IPS-11a (cell line): ENCODE data around the gene LRRC75B.
"Not testable (repeated sequence)": the region's sequence is repeated elsewhere in the genome, so short reads cannot be mapped to it uniquely, and the experiment has no call there.

Experiments used
- H3K4me3 ChIP-seq: one replicate; pipeline ENCODE4 v1.5.1; 2013; ENCODE audit warnings: low read depth, low read length, control low read depth

Gene LRRC75B

DNA sequence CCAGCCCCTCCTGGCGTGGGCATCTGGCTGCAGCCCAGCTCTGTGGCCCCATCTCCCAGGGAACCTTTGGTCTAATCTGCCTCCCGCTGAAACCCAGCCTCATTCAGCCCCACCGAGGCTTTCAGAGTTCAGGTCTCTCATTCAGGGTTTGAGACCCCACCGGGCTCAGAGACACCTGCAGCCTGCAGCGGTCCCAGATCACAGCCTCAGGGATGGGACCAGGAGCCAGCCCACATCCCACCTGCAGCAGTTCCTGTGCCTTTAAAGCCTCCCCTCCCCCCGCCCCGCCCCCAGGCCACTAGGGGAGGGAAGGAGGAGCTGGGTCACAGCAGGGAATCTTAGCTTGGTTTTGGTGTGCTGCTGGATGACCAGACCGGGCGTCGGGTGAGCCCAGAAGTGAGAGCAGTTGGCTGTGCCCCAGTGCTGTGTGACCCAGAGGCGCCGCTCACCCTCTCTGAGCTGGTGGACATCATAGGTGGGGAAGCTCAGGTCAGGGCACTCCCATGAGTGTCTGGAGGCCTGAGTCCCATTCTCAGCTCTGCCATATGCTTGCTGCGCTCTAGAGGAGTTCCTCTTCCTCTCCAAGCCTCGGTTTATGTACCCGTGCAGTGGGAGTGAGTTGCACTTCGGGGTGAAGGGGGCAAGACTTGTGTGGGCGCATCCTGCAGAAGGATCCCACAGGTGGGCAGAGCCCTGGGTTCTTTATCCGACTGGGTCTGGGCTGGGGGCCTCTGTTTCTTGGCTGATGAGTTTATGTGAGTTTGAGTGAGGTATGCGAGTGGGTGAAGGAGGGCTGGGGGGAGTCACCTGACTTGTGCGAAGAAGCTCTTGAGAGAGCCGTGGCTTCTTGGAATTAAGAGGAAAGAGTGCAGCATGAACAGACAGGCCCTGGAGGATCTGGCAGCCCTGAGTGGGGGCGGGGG lies 10.2 kb upstream of the LRRC75B start, which contains the start of gene GGT1:
GGT1 (plus strand) TSS at position 347 of the 923 bp plus-strand sequence. CDS start 7,889 bp downstream, outside the sequence.
- not testable (repeated sequence) for H3K4me3 ChIP-seq

GRCh38 chr22:24602105-24602749 lies 9.4 kb upstream of the LRRC75B start:
- H3K4me3 ChIP-seq = not testable (repeated sequence)

GRCh38 chr22:24601217-24602104 lies 8.6 kb upstream of the LRRC75B start:
- H3K4me3 ChIP-seq = no peak overlapping the region

GRCh38 chr22:24599958-24600715 lies 7.3 kb upstream of the LRRC75B start:
- not testable (repeated sequence) for H3K4me3 ChIP-seq

GRCh38 chr22:24599514-24599913 lies 6.6 kb upstream of the LRRC75B start:
- H3K4me3 ChIP-seq = no peak overlapping the region

DNA sequence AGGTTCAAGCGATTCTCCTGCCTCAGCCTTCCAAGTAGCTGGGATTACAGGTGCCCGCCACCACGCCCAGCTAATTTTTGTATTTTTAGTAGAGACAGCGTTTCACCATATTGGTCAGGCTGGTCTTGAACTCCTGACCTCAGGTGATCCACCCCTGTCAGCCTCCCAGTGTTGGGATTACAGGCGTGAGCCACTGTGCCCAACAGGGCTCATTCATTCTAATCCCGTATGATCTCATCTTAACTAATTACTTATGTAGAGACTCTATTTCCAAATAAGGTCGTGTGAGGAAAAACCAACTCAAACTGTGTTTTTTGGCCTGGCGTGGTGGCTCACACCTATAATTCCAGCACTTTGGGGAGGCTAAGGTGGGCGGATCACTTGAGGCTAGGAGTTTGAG lies 4.2 kb upstream of the LRRC75B start:
- not testable (repeated sequence) for H3K4me3 ChIP-seq

- no peak overlapping the region for H3K4me3 ChIP-seq
These were observed 3.0 kb upstream of the LRRC75B start for GRCh38 chr22:24595863-24596262.

GRCh38 chr22:24595228-24595627 lies 2.4 kb upstream of the LRRC75B start:
- H3K4me3 ChIP-seq = no peak overlapping the region

DNA sequence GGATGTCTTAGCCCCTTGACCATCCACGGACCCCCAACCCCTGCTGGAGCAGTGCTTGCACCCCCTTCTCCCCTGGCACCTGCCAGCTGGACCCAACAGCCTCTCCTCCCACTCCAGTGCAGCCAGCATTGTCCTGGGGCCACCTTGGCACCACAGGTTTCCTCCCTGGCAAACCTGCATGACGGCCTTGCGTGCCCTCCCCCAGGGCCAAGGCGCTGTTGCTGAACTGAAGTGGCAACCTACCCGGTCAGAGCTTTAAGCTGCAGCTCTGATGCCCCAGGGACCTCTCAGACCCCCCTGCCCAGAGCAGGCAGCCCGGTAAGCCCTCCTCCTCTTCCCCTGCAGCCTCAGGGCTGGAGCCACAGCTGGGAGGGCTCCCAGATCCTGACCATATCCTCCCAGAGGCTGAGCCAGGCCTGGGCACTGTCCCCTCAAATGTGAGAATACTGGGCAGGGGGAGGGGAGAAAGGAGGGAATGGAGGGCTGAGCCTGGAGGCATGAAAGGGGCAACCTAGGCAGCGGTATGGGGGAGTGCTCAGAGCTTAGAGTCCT lies 1.8 kb upstream of the LRRC75B start:
- no peak overlapping the region for H3K4me3 ChIP-seq

GRCh38 chr22:24593836-24594568 lies 1.1 kb upstream of the LRRC75B start:
- no peak overlapping the region for H3K4me3 ChIP-seq

- H3K4me3 ChIP-seq = not testable (repeated sequence)
These were observed 624 bp upstream of the LRRC75B start for GRCh38 chr22:24593559-24593835.

DNA sequence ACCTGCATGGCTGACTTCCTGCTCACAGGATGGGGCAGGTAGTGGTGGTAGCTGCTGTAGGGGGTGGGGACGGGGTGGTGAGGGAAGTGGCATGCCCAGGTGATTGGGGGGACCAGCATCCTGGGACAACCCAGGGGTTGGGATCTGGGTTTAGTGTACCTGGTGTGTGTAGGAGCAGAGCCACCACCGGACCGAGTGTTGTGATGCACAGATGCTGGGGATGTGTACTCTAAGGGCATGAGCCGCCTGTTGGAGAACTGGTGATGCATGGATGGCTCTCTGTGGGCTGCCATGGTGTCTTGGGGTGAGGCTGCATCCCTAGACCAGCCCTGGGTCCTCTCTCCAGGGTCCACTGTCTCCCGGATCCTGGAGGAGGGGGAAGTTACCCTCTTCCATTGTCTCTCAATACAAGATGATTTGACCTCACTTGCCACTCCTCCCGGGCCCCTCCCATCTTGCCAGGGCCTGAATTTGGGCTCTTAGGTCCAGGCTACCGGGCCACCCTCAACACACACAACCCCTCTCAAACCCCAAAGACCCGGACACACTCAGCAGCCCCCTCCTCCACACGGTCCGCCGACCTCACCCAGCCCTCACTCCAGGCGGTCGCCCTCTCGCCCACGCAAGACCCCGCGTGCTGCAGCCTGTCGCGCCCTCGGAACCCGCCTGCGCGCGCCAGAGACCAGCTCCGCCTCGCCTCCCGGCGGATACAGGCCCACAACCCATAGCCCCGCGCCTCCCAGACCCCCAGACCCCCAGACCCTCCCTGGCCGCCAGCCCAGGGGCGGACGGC lies 619 bp downstream of the LRRC75B start:
- peak overlapping the region; percentile 31 for H3K4me3 ChIP-seq

DNA sequence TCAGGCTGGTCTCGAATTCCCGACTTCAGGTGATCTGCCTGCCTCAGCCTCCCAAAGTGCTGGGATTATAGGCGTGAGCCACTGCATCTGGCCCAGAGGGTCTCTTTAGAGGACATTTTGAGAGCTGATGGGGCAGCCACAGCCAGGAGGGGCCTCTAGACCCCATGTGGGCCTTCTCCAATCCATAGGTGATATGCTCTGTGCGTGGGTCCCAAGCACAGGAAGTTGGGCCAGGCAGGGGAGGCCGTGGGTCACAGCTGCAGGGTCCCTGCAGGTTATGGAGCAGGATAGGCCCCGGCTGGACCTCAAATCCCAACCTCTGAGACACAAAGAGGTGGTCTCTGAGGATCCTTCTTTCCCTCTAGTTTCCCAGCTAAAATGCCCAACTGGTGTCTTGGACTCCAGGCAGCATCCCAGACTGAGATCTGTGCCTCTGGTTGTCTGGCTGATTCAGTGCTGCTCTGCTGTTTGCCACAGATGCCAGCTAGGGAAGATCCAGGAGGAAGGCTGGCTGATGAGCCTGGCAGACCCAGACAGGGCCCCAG lies 1.5 kb downstream of the LRRC75B start:
- H3K4me3 ChIP-seq = no peak overlapping the region

DNA sequence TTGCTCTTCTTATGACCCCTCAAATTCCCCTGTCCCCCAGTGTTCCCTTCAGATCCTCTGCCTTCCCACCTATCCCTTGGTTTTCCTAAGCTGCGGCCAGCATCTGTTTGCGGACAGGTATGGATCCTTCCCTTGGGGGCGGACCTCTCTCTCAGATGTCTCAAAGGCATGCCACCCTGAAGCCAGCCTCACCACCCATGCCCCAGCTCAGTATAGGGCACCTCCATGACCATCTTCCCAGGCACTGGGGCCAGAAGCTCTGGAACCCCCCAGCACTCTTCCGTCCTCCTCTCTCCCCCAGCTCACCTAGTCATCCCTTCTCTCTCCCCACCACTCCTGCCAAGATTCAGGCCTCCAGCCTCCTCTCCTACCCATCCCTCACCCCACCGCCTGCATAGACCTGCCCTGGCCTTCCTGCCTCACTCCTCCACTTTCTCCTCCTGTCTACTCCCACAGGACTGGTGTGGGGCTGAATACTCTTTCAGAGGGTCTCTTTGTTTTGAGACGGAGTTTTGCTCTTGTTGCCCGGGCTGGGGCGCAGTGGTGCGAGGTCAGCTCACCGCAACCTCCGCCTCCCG lies 2.2 kb downstream of the LRRC75B start:
- no peak overlapping the region for H3K4me3 ChIP-seq

DNA sequence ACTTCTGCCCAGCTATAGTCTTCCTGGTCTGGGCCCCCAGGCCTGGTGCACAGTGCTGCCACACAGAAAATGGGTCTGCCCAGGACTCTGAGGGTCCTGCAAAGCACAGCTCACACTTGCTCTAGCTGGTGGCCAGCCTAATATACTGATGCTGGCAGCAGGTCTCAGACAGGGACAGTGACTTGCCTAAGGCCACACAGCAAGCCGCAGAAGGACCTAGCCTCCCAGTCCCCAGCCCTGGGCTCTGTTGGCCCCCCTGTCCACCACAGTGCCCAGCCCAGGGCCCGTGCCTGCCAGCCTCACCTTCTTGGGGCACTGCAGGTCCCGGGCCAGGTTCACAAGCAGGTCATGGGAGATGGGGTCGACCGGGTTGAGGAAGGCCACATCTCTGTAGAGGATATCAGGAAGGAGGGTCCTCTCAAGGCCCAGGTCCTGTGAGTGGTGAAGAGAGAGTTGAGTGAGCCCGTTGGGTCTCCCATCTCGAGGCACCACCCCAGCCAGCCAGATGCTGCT lies 3.3 kb downstream of the LRRC75B start:
- H3K4me3 ChIP-seq = no peak overlapping the region

GRCh38 chr22:24588757-24589481 lies 4.0 kb downstream of the LRRC75B start:
- no peak overlapping the region for H3K4me3 ChIP-seq

GRCh38 chr22:24588381-24588756 lies 4.5 kb downstream of the LRRC75B start:
- H3K4me3 ChIP-seq = no peak overlapping the region
